ENCODE results near the gene KRTAP9-3. TPM values are rescaled to one million over a fixed set of nuclear protein-coding genes. Genes with fewer than 3 reads are reported as not detected.
"Not testable (repeated sequence)": the region's sequence is repeated elsewhere in the genome, so short reads cannot be mapped to it uniquely, and the experiment has no call there.

Gene KRTAP9-3
- total RNA-seq, 4 donors from 2014 or later = 29.0 to 178 (median 61.4) TPM; not detected in 1

DNA sequence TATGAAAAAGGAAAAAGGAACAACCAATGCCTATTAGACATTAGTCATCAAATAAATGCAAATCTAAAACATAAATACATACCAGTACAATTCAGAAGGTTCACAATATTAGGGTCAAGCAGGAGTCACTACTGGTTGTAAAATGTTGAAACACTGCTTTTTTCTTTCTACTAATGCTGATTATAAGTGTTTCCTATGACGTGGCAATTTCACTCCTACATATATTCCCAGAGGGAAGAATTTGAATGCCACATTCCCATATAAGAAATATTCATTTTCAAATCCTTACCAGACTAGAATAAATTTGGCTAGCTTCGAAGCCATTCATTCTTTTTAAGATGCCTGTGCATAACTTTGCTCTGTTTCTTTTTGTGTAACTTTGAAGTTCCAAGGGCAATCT lies 8.4 kb upstream of the KRTAP9-3 start:
- H3K4me3 ChIP-seq = no peak overlapping the region
- H3K4me1 ChIP-seq = no peaks in the 10 kb centered on the region
- no peaks in the 10 kb centered on the region for H3K9me3 ChIP-seq
- no peak for DNase-seq (ENCODE audit: low spot score in 2 of 2)
- TF ChIP-seq POLR2A (IDR thresholded peaks at IDR 0.05) (no peak), CTCF (IDR thresholded peaks at IDR 0.05) (no peak), EP300 (IDR thresholded peaks at IDR 0.05) (no peak), POLR2AphosphoS5 (IDR thresholded peaks at IDR 0.05) (no peak)
- H3K27me3 ChIP-seq = no peaks in the 10 kb centered on the region
- 53% methylated on average over 2 of the region's 2 CpGs for WGBS
- H3K36me3 ChIP-seq = no peaks in the 10 kb centered on the region
- no peak overlapping the region for H3K27ac ChIP-seq

DNA sequence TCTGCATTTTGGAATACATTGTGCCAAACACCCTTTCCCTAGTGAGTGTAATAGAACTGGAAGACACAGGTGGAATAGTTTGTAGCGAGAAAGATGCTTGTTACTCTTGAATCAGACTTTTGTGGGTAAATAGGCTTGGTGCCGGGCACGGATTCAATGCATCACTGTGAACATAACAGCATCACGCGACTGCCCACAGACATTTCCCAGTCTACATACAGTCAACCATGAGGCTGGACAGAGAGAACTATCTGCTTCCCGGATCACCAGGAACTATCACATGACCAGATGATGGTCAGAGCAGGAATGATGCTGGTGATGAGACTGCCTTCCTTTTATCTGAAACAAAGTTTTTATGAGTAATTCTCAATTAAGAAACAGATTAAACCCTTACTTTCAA lies 6.2 kb upstream of the KRTAP9-3 start:
- 95% methylated on average over 6 of the region's 6 CpGs for WGBS
- TF ChIP-seq CTCF (IDR thresholded peaks at IDR 0.05) (no peak), POLR2A (IDR thresholded peaks at IDR 0.05) (no peak), POLR2AphosphoS5 (IDR thresholded peaks at IDR 0.05) (no peak), EP300 (IDR thresholded peaks at IDR 0.05) (no peak)
- no peak for DNase-seq (ENCODE audit: low spot score in 2 of 2)
- H3K27ac ChIP-seq = no peak overlapping the region
- H3K27me3 ChIP-seq = no peaks in the 10 kb centered on the region
- H3K4me3 ChIP-seq = no peak overlapping the region
- no peaks in the 10 kb centered on the region for H3K9me3 ChIP-seq
- no peaks in the 10 kb centered on the region for H3K4me1 ChIP-seq
- no peaks in the 10 kb centered on the region for H3K36me3 ChIP-seq

GRCh38 chr17:41226598-41227095 lies 5.6 kb upstream of the KRTAP9-3 start, which contains the start of gene KRTAP9-2:
TSS of gene KRTAP9-2 (plus strand) at chr17:41226648. CDS start at chr17:41226655, 7 bp downstream.
- not testable (repeated sequence) for DNase-seq (ENCODE audit: low spot score in 2 of 2); H3K4me1 ChIP-seq; H3K27me3 ChIP-seq; H3K27ac ChIP-seq; H3K9me3 ChIP-seq; H3K4me3 ChIP-seq; H3K36me3 ChIP-seq
- 80% methylated on average over 1 of the region's 4 CpGs for WGBS

DNA sequence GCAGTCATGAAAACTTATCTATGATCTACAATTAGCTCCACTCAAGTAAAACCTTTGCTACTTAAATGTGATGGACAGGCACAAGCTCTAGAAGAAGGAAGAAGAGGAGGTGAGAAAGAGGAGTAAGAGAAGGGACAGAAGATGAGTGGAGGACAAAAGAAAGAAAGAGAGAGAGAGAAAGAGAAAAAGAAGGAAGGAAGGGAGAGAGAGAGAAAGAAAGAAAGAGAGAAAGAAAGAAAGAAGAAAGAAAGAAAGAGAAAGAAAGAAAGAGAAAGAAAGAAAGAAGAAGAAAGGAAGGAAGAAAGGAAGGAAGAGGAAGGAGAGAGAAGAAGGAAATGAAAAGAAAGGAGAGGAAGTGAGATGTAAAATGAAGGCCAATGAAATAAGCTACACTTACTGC lies 2.2 kb upstream of the KRTAP9-3 start:
- no peaks in the 10 kb centered on the region for H3K36me3 ChIP-seq

DNA sequence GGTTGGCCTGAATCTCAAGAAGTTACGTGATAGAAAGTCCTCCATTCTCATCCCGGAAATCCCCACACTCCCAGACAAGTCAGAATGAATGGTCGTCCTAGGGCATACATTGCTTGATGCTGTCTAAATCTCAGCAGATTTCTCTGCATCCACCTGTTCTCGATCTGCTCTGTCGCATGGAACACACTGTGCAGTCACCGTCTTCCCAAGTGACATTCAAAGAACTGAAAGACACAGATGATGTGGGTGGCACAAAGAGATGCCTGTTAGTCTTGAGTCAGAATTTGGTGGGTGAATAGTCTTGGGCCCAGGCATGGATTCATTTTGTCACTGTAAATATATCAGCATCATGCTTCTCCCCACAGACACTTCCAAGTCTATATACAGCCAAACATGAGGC lies 518 bp upstream of the KRTAP9-3 start:
- WGBS = 89% methylated on average over 6 of the region's 6 CpGs
- no peak for DNase-seq (ENCODE audit: low spot score in 2 of 2)
- Histone ChIP-seq H3K27me3 (peaks cover 11% of the 10 kb centered on the region), H3K4me1 (no peaks in the 10 kb centered on the region), H3K9me3 (no peaks in the 10 kb centered on the region), H3K36me3 (no peaks in the 10 kb centered on the region), H3K27ac (no peak overlapping the region), H3K4me3 (no peak overlapping the region)
- no peak for TF ChIP-seq CTCF (IDR thresholded peaks at IDR 0.05)
- no peak for TF ChIP-seq EP300 (IDR thresholded peaks at IDR 0.05)
- TF ChIP-seq POLR2AphosphoS5 (IDR thresholded peaks at IDR 0.05) = no peak
- no peak for TF ChIP-seq POLR2A (IDR thresholded peaks at IDR 0.05)

More for the DNA sequence above, 2.2 kb upstream of the KRTAP9-3 start:
- H3K4me1 ChIP-seq = no peaks in the 10 kb centered on the region
- no peaks in the 10 kb centered on the region for H3K9me3 ChIP-seq
- no peak overlapping the region for H3K27ac ChIP-seq
- peaks cover 11% of the 10 kb centered on the region for H3K27me3 ChIP-seq
- no peak overlapping the region for H3K4me3 ChIP-seq
- DNase-seq (ENCODE audit: low spot score in 2 of 2) = no peak
- TF ChIP-seq POLR2AphosphoS5 (IDR thresholded peaks at IDR 0.05) (no peak), CTCF (IDR thresholded peaks at IDR 0.05) (no peak), EP300 (IDR thresholded peaks at IDR 0.05) (no peak)

DNA sequence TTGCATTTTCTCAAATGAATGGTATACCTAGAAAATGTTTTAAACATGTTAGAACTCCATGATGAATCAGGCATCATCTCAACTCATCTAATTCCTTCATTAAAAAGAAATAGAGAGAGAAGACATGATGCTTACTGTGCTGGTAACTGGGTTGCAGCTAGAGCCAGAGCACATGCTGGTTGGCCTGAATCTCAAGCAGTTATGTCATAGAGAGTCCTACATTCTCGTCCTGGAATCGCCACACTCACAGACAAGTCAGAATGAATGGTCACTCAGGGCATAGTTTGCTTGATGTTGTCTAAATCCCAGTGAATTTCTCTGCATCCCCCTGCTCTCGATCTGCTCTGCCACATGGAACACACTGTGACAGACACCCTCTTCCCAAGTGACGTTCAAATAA lies 4.9 kb downstream of the KRTAP9-3 start:
- not testable (repeated sequence) for H3K4me3 ChIP-seq; H3K4me1 ChIP-seq; H3K9me3 ChIP-seq; H3K27ac ChIP-seq; DNase-seq (ENCODE audit: low spot score in 2 of 2); H3K36me3 ChIP-seq
- H3K27me3 ChIP-seq = peaks cover 11% of the 10 kb centered on the region
- 66% methylated on average over 4 of the region's 4 CpGs for whole genome bisulfite sequencing

- not testable (repeated sequence) for H3K36me3 ChIP-seq, H3K27me3 ChIP-seq
- WGBS = 44% methylated on average over 1 of the region's 3 CpGs
Measured at GRCh38 chr17:41237949-41238437, 5.7 kb downstream of the KRTAP9-3 start, which contains the start of gene KRTAP9-8. TSS of gene KRTAP9-8 (plus strand) at chr17:41237999. CDS start at chr17:41238052, 53 bp downstream.

GRCh38 chr17:41246995-41247787 lies 14.9 kb downstream of the KRTAP9-3 start:
- H3K27me3 ChIP-seq; H3K36me3 ChIP-seq; H3K4me1 ChIP-seq; H3K9me3 ChIP-seq; H3K27ac ChIP-seq; DNase-seq (ENCODE audit: low spot score in 2 of 2); H3K4me3 ChIP-seq: not testable (repeated sequence)
- WGBS = 57% methylated on average over 2 of the region's 2 CpGs

More at GRCh38 chr17:41237949-41238437, 5.7 kb downstream of the KRTAP9-3 start, which contains the start of gene KRTAP9-8:
- not testable (repeated sequence) for H3K27ac ChIP-seq; H3K4me3 ChIP-seq; H3K4me1 ChIP-seq; DNase-seq (ENCODE audit: low spot score in 2 of 2); H3K9me3 ChIP-seq

GRCh38 chr17:41249637-41250240 lies 17.5 kb downstream of the KRTAP9-3 start, which contains the start of gene KRTAP9-4:
TSS of gene KRTAP9-4 (plus strand) at chr17:41249687. CDS start at chr17:41249721, 34 bp downstream.
- 73% methylated on average over 1 of the region's 2 CpGs for WGBS
- H3K4me1 ChIP-seq; H3K27me3 ChIP-seq; H3K27ac ChIP-seq; H3K36me3 ChIP-seq; DNase-seq (ENCODE audit: low spot score in 2 of 2); H3K9me3 ChIP-seq; H3K4me3 ChIP-seq: not testable (repeated sequence)

All from suprapubic skin (tissue), 4 donors.